GM12872 (cell line): Measurements from ENCODE around the gene MEIS2.

Experiments
- CTCF ChIP-seq: IDR thresholded peaks from 3 replicates; pipeline ENCODE4 v1.5.1; 2011; ENCODE audit warnings: low read depth, mild to moderate bottlenecking, low read length, moderate library complexity; ENCODE audit not compliant: insufficient read depth

Gene MEIS2

GRCh38 chr15:37057831-37058230, 42.5 kb downstream of the MEIS2 start:
- TF ChIP-seq CTCF: no peak

- no peak for TF ChIP-seq CTCF
Observed at GRCh38 chr15:37057256-37057655, 43.1 kb downstream of the MEIS2 start.

- no peak for TF ChIP-seq CTCF
Observed at GRCh38 chr15:37056177-37057121, 43.9 kb downstream of the MEIS2 start.

GRCh38 chr15:37055481-37055880, 44.9 kb downstream of the MEIS2 start:
- no peak for TF ChIP-seq CTCF

GRCh38 chr15:37054336-37054735, 46.0 kb downstream of the MEIS2 start:
- TF ChIP-seq CTCF: no peak

GRCh38 chr15:37053166-37053565, 47.2 kb downstream of the MEIS2 start:
- no peak for TF ChIP-seq CTCF

- no peak for TF ChIP-seq CTCF
Observed at GRCh38 chr15:37050345-37050744, 50.0 kb downstream of the MEIS2 start.
